Choroid plexus epithelial cell (primary cell): ENCODE results near the gene MED16.
"Not testable (repeated sequence)": the region's sequence is repeated elsewhere in the genome, so short reads cannot be mapped to it uniquely, and the experiment has no call there.

Experiments
- DNase-seq: peaks from one replicate; pipeline ENCODE4 v3.0.0-alpha.2; 2010; ENCODE audit warnings: low read depth
- H3K4me3 ChIP-seq: 2 replicates; pipeline ENCODE4 v1.5.1; 2011; ENCODE audit warnings: low read depth, mild to moderate bottlenecking, control low read depth, low read length, moderate library complexity
- CTCF ChIP-seq: conservative IDR thresholded peaks from 2 replicates; pipeline ENCODE4 v1.5.1; 2011; ENCODE audit warnings: low read depth, mild to moderate bottlenecking, control low read depth, inconsistent platforms, low read length, moderate library complexity

Gene MED16

GRCh38 chr19:884420-885211, 8.4 kb downstream of the MED16 start:
- no peak for DNase-seq
- no peak for TF ChIP-seq CTCF
- H3K4me3 ChIP-seq = no peak overlapping the region

- TF ChIP-seq CTCF = no peak
- no peak overlapping the region for H3K4me3 ChIP-seq
- no peak for DNase-seq
Measured at GRCh38 chr19:883661-884211, 9.3 kb downstream of the MED16 start.

- no peak for DNase-seq
- no peak overlapping the region for H3K4me3 ChIP-seq
- TF ChIP-seq CTCF = no peak
Measured at GRCh38 chr19:882871-883497, 10.0 kb downstream of the MED16 start.

- TF ChIP-seq CTCF = no peak
- H3K4me3 ChIP-seq = no peak overlapping the region
- no peak for DNase-seq
Measured at GRCh38 chr19:881385-882071, 11.5 kb downstream of the MED16 start.

GRCh38 chr19:879711-880438, 13.1 kb downstream of the MED16 start:
- H3K4me3 ChIP-seq = no peak overlapping the region
- TF ChIP-seq CTCF = no peak
- no peak for DNase-seq

- not testable (repeated sequence) for H3K4me3 ChIP-seq, DNase-seq
Measured at GRCh38 chr19:878751-879561, 14.0 kb downstream of the MED16 start.

GRCh38 chr19:877992-878660, 14.9 kb downstream of the MED16 start:
- not testable (repeated sequence) for H3K4me3 ChIP-seq, DNase-seq
